GM18870 (cell line): ENCODE measurements around the gene TEX54.
A peak's percentile ranks its signal among the peaks of the same experiment; 100 is the strongest.
"Not testable (repeated sequence)": the region's sequence is repeated elsewhere in the genome, so short reads cannot be mapped to it uniquely, and the experiment has no call there.

Experiments
- ATAC-seq: cut with Tn5 transposase; IDR thresholded peaks from one replicate; pipeline ENCODE4 v1.9.1; 2021; ENCODE audit warnings: moderate library complexity; ENCODE audit not compliant: unreplicated experiment

Gene TEX54

GRCh38 chr11:62835336-62835735, 2.7 kb upstream of the TEX54 start:
- no peak for ATAC-seq

GRCh38 chr11:62831520-62832335, 913 bp downstream of the TEX54 start, which contains the start of gene STX5:
TSS of gene STX5 (minus strand) at chr11:62832051. CDS start at chr11:62831243, 808 bp downstream.
- ATAC-seq: peak; percentile 66

- ATAC-seq: no peak
These were observed 1.6 kb downstream of the TEX54 start for GRCh38 chr11:62830904-62831519.

GRCh38 chr11:62828130-62828529, 4.5 kb downstream of the TEX54 start:
- ATAC-seq: not testable (repeated sequence)

- ATAC-seq: no peak
These were observed 9.0 kb downstream of the TEX54 start for GRCh38 chr11:62823677-62824076.

GRCh38 chr11:62817129-62817528, 15.5 kb downstream of the TEX54 start:
- no peak for ATAC-seq

- ATAC-seq: no peak
These were observed 16.1 kb downstream of the TEX54 start for GRCh38 chr11:62816557-62816956.

GRCh38 chr11:62811659-62812058, 21.0 kb downstream of the TEX54 start:
- no peak for ATAC-seq

- no peak for ATAC-seq
These were observed 21.9 kb downstream of the TEX54 start for GRCh38 chr11:62810748-62811147.

- no peak for ATAC-seq
These were observed 26.0 kb downstream of the TEX54 start for GRCh38 chr11:62806611-62807121.

GRCh38 chr11:62805961-62806441, 26.6 kb downstream of the TEX54 start:
- ATAC-seq: no peak

GRCh38 chr11:62805076-62805892, 27.4 kb downstream of the TEX54 start, which contains the start of gene NXF1:
TSS of gene NXF1 (minus strand) at chr11:62805440. CDS start at chr11:62805356, 84 bp downstream.
- peak; percentile 67 for ATAC-seq

- ATAC-seq: peak; percentile 1
These were observed 28.1 kb downstream of the TEX54 start for GRCh38 chr11:62804310-62805075.

- ATAC-seq: no peak
These were observed 31.6 kb downstream of the TEX54 start for GRCh38 chr11:62801071-62801470.

- ATAC-seq: no peak
These were observed 33.2 kb downstream of the TEX54 start for GRCh38 chr11:62799486-62799885.

GRCh38 chr11:62796281-62796680, 36.4 kb downstream of the TEX54 start:
- ATAC-seq: no peak

GRCh38 chr11:62794201-62794775, 38.4 kb downstream of the TEX54 start:
- no peak for ATAC-seq

GRCh38 chr11:62792202-62792575, 40.5 kb downstream of the TEX54 start:
- no peak for ATAC-seq

- ATAC-seq: peak; percentile 35
These were observed 41.0 kb downstream of the TEX54 start, which contains the start of gene TMEM223 for GRCh38 chr11:62791501-62792201. TSS of gene TMEM223 (minus strand) at chr11:62792006. CDS start at chr11:62791994, 12 bp downstream.
